ENCODE measurements around the gene POLDIP3. TPM values are rescaled to one million over a fixed set of nuclear protein-coding genes. Genes with fewer than 3 reads are reported as not detected.
A peak's percentile ranks its signal among the peaks of the same experiment; 100 is the strongest.

POLDIP3 gene
- total RNA-seq, 1 donor from 2014 or later = 35.2 TPM

GRCh38 chr22:42653999-42654398, 39.3 kb upstream of the POLDIP3 start:
- DNase-seq = no peak
- peaks cover 5% of the 10 kb centered on the region for H3K4me1 ChIP-seq
- no peak overlapping the region for H3K4me3 ChIP-seq
- no peak for TF ChIP-seq CTCF (IDR thresholded peaks at IDR 0.05; ENCODE audit: borderline replicate concordance)
- H3K36me3 ChIP-seq = no peaks in the 10 kb centered on the region
- intact Hi-C loops (cut with micrococcal nuclease) = no loop called here
- no peaks in the 10 kb centered on the region for H3K27me3 ChIP-seq (ENCODE audit: low read depth)
- no peaks in the 10 kb centered on the region for H3K9me3 ChIP-seq (replicated peaks)
- no peak overlapping the region for H3K27ac ChIP-seq (replicated peaks)

DNA sequence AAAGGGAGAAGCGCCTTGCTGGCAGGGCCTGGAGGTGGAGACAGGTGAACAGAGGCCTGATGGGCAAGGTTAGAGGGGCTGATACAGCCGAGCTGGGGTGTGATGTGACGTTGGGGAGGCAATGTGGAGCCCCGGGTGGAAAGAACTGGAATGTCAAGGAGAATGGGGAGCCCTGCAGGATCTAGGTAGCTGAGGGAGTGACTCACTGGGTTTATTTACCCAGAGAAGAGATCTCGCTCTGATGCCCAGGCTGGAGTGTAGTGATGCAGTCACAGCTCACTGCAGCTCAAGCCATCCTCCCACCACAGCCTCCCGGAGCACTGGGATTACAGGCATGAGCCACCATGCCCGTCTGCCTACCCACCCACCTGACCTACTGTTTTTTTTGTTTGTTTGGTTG, 36.5 kb upstream of the POLDIP3 start:
- H3K36me3 ChIP-seq = no peaks in the 10 kb centered on the region
- no peak overlapping the region for H3K4me3 ChIP-seq
- H3K4me1 ChIP-seq = peaks cover 33% of the 10 kb centered on the region
- H3K9me3 ChIP-seq (replicated peaks) = no peaks in the 10 kb centered on the region
- no peak overlapping the region for H3K27ac ChIP-seq (replicated peaks)
- DNase-seq = no peak
- intact Hi-C loops (cut with micrococcal nuclease) = no loop called here
- TF ChIP-seq CTCF (IDR thresholded peaks at IDR 0.05; ENCODE audit: borderline replicate concordance) = no peak
- H3K27me3 ChIP-seq (ENCODE audit: low read depth) = no peaks in the 10 kb centered on the region

GRCh38 chr22:42649246-42650099, 34.8 kb upstream of the POLDIP3 start, which contains the start of gene CYB5R3:
TSS of gene CYB5R3 (minus strand) at chr22:42649392. CDS start at chr22:42649315, 77 bp downstream.
- no peak for TF ChIP-seq CTCF (IDR thresholded peaks at IDR 0.05; ENCODE audit: borderline replicate concordance)
- peak; percentile 89 for DNase-seq
- peak within 1 kb of the TSS; percentile 94 for H3K27ac ChIP-seq (replicated peaks)
- H3K4me3 ChIP-seq = peak within 1 kb of the TSS; percentile 78
- no peaks in the 10 kb centered on the region for H3K36me3 ChIP-seq
- H3K27me3 ChIP-seq (ENCODE audit: low read depth) = no peaks in the 10 kb centered on the region
- intact Hi-C loops (cut with micrococcal nuclease) = no loop called here
- no peaks in the 10 kb centered on the region for H3K9me3 ChIP-seq (replicated peaks)
- H3K4me1 ChIP-seq = peaks cover 50% of the 10 kb centered on the region

- TF ChIP-seq CTCF (IDR thresholded peaks at IDR 0.05; ENCODE audit: borderline replicate concordance) = no peak
- intact Hi-C loops (cut with micrococcal nuclease) = no loop called here
- H3K4me1 ChIP-seq = peaks cover 59% of the 10 kb centered on the region
- peak; percentile 74 for DNase-seq
- H3K27ac ChIP-seq (replicated peaks) = peak overlapping the region; percentile 94
- no peaks in the 10 kb centered on the region for H3K27me3 ChIP-seq (ENCODE audit: low read depth)
- no peaks in the 10 kb centered on the region for H3K36me3 ChIP-seq
- H3K4me3 ChIP-seq = peak overlapping the region; percentile 78
- no peaks in the 10 kb centered on the region for H3K9me3 ChIP-seq (replicated peaks)
Measured at GRCh38 chr22:42648368-42649245, 33.9 kb upstream of the POLDIP3 start.

GRCh38 chr22:42648017-42648367, 33.3 kb upstream of the POLDIP3 start:
- intact Hi-C loops (cut with micrococcal nuclease) = no loop called here
- Histone ChIP-seq H3K27ac (replicated peaks) (peak overlapping the region; percentile 94), H3K36me3 (no peaks in the 10 kb centered on the region), H3K27me3 (ENCODE audit: low read depth) (no peaks in the 10 kb centered on the region), H3K9me3 (replicated peaks) (no peaks in the 10 kb centered on the region), H3K4me3 (peak overlapping the region; percentile 78), H3K4me1 (peaks cover 65% of the 10 kb centered on the region)
- DNase-seq = no peak
- no peak for TF ChIP-seq CTCF (IDR thresholded peaks at IDR 0.05; ENCODE audit: borderline replicate concordance)

Measured in left ventricle myocardium inferior (tissue), 1 donor.